Stimulated activated CD4-positive, alpha-beta T cell treated with anti-CD3 and anti-CD28 coated beads, Interleukin-12 subunit alpha, Interleukin-12 subunit beta, amount 100 ng/mL, for 48 hours (primary cell): ENCODE results near the gene MAN1C1.

ENCODE experiments used
- DNase-seq, 3 donors: peaks; one replicate each; pipeline ENCODE4 v3.0.0-alpha.2; 2020; ENCODE audit warnings: low read depth in 2 of 3, low spot score in 1 of 3

The MAN1C1 gene

DNA sequence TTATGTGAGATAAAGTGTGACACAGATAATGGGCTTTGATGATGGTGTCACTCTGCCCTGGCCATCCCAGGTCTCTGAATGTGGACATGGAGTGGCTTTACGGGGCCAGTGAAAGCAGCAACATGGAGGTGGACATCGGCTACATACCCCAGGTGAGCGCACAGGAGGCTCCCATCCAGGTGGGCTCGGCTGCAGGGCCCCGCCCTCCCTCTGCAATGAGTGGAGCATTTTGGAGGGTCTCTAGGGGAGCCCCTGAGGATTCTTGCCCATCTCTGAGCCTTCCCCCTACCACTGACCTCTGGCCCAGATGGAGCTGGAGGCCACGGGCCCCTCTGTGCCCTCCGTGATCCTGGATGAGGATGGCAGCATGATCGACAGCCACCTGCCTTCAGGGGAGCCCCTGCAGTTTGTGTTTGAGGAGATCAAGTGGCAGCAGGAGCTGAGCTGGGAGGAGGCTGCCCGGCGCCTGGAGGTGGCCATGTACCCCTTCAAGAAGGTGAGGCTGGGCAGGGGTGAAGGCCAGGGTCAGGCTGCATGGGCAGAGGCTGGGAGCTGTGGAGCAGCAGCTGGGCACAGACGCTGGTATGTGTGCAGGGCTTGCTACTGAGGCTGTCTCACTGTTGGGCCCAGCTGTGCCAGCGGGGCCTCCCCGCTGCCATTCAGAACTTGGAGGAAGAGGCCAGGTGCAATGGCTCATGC lies 194.9 kb downstream of the MAN1C1 start:
- DNase-seq = no peak

DNA sequence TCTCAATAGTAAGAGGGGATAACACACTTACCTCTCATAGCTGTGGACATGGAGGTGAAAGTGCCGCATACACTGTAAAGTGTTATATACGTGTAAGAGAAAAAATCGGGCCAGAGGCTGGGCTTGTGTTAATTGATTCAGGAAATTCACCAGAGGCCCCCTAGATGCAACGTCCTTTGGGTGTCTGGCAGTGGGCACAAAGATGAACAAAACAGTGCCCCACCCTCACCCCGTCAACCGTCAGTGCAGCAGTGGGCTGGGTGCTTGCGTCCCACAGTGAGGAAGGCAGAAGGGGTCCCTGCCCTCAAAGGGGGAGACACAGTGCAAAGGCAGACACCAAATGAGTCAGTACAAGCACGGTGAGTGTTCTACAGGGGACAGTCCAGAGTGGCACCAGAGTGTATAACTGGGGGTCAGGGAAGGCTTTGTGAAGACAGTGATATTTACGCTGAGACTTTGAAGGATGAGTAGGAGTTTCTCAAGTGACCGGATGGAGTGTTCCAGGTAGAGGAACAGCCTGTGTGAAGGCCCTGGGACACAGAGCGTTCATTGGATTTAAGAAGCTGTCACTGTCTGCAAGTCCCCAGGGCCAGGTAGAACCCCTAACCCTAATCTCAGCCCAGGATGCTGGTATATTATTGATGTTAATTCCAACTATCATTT lies 196.6 kb downstream of the MAN1C1 start:
- DNase-seq = no peak

DNA sequence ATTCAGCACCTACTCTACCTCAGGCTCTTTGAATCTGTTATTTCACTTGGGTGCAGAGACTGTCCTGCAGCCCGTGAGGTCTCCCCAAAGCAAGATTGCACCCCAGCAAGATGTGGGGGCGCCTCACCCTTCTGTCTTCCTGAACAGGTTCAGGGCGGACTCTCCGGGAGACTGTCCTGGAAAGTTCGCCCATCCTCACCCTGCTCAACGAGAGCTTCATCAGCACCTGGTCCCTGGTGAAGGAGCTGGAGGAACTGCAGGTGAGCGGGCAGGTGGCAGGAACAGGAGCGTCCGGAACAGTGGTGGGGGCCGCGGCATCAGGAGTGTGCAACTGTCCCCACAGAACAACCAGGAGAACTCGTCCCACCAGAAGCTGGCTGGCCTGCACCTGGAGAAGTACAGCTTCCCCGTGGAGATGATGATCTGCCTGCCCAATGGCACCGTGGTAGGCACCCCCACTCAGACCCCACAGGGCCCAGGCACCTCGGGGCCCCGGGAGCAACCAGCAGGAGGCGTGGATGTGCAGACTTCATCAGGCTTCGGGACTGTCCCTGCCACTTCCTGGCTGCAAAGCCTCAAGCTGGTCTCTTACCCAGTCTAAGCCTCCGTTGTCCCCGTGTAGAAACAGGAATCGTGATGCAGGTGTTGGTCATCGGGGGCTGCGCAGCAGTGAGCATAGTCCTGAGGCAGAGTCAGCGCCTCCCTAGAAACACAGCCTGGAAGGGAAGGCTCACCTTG lies 197.3 kb downstream of the MAN1C1 start:
- DNase-seq = no peak

DNA sequence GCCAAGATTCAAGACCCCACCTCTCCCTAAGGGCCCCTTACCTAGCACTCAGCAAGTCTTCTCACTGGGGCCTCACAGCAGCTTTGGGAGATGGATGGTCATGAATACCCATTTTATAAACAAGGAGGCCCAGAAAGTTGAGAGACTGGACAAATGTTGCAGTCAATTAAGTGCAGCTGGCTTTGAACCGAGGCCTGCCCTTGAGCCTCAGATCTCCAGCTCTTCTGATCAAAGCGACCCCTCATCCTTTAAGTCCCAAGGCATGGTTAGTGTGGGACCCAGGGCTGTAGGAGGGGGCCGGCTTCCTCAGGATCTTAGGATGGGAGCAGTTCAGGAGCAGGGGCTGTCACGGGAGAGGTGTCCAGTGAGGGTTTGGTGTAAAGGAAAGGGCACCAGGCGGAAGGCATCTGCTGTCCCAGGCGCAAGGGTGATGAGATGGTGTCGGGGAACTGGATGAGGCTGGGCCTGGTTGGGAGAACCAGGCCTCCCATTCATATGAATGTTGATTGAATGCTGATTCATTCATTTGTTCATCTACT lies 198.0 kb downstream of the MAN1C1 start:
- DNase-seq = no peak

DNA sequence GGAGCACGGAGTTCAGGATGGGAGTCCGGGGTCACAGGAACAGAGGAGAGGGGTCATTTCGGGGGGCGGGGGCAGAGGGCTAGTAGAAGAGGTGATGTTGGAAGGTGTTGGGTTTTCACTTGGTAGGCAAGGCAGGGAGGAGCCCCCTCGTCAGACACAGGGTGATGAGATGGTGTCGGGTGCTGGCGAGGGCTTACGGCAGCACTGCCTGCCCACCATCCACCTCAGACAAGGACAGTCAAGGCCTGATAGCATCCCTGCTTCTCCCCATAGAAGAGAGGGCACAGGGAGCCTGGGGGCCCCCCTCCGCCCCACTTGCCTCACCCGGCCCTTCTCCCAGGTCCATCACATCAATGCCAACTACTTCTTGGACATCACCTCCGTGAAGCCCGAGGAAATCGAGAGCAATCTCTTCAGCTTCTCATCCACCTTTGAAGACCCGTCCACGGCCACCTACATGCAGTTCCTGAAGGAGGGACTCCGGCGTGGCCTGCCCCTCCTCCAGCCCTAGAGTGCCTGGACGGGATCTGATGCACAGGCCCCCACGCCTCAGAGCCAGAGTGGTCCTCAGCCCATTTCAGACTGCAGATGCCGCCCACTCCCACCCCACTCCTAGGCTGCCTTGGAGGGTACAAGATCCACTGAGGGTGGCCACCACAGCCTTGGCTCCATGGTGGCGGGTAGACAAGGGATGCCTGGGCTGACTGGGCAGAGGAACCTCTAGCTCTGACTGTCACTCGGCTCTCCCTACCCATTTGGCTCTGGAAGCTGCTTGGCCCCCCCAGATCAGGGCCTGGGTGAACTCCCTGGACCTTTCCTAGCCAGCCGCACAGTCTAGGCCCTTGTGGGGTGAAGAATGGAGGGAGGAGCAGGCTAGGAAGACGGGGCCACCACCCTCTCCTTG lies 198.9 kb downstream of the MAN1C1 start:
- DNase-seq = no peak

DNA sequence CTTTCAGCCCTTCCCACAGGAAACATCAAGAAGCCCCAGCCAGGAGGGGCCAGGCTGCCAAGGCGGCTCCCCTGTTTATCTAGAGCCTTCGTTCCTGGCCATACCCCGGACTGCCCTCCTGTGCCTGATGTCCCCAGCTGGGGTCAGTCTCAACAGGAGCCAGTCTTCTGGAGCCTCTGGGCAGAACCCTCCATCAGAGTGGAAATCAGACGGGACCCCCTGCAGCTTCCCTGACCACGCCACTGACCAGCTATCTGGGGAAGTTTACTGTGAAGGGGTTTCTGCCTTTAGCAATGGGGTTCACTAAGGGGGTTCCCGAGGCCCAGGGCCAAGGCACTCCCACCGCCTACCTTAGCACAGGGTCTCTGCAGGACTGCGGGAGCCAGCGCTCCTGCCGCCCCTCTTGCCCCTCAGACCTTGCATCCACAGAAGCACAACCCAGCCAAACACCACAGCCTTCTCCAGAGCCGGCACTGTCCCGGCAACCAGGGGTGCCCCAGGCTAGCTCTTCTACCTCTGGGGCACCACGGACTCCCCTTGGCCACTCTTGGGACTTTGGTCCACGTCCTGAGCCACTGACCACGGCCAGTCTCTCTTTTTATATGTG lies 199.6 kb downstream of the MAN1C1 start:
- no peak for DNase-seq

DNA sequence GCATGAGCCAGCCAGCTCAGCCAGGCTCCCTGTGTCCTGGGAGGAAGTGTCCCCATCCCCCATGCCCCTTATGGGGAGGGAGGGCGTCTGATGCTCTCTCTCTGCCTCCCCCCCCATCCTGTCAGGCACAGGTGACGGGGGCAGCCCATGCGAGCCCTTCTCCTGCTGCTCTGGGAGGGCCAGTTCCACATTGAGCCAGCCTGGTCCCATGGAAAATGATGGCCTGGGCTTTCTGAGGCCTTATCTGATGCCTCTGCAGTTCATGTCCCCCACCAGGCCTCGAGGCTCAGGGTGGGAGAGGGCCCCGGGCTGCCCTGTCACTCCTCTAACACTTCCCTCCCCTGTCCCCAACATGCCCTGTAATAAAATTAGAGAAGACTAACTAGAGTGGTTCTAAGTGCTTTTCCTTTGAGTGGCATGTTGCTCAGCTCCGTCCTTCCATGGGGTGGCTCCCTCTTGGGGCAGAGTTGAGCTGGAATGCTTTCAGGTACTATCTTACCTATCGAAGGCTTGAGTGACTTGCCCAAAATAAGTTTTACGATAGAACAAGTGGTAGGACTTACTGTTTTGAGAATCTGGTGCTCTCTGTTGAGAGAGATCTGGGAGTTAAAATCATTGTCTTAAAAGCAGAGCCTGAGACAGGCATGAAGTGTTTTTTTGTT lies 201.4 kb downstream of the MAN1C1 start:
- DNase-seq = no peak

DNA sequence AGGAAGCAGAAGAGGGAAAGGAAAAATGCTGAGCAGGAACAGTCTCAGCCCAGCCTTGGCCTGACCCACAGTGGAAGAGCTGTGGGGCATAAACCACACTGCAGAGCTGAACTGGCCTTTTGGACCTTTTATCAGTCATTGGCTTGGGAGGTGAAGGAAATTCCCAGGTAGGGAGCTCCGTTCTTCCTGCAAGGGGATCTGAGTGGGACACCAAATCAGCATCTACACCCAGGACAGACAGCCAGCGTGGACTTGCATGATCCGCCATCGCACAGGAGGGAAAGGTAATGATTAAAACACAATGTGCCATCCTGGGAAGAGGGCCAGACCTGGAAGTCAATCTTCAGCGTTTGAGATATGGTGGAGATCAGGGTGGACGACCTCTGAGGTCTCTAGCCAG lies 202.0 kb downstream of the MAN1C1 start:
- DNase-seq = no peak

DNA sequence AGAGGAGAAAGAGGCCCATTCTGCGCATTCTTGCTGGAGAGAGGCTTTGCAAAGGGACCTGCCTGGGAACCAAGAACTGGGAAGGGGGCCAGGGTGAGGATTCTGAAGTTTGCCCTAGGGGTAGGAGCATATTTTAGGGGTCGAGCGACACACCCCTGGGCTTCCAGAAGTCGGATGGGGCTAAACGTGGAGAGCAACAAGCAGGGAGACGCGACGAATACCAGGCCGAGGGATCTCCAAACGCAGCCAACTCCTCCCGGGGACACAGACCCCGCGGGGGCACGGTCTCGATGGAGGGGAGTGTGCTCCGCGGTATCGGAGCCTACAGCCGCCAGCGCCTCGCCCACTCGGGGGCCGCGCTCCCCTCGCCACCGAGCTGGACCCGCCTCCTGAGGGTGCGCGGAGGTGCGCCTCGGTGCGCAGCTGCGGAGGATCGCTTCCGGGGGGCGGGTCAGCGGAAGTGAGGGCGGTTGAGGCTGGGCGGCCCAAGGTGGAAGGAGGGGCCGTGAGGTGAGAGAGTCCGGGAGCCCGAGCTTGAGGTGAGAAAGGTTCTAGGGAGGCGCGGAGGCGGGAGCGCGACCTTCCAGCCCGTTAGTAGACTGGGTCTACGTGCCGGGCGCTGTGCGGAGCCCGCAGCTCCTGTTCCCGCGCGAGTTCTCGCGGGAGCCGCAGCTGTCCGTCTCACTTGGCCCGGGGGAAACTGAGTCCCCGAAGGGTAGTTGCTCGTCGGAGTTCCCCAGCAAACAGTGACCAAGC lies 203.1 kb downstream of the MAN1C1 start, which contains the start of gene MTFR1L:
TSS of gene MTFR1L (plus strand) at position 464 of the 756 bp plus-strand sequence. CDS start 3,151 bp downstream, outside the sequence.
- peak; percentile 90 to 92 (median 91) for DNase-seq

DNA sequence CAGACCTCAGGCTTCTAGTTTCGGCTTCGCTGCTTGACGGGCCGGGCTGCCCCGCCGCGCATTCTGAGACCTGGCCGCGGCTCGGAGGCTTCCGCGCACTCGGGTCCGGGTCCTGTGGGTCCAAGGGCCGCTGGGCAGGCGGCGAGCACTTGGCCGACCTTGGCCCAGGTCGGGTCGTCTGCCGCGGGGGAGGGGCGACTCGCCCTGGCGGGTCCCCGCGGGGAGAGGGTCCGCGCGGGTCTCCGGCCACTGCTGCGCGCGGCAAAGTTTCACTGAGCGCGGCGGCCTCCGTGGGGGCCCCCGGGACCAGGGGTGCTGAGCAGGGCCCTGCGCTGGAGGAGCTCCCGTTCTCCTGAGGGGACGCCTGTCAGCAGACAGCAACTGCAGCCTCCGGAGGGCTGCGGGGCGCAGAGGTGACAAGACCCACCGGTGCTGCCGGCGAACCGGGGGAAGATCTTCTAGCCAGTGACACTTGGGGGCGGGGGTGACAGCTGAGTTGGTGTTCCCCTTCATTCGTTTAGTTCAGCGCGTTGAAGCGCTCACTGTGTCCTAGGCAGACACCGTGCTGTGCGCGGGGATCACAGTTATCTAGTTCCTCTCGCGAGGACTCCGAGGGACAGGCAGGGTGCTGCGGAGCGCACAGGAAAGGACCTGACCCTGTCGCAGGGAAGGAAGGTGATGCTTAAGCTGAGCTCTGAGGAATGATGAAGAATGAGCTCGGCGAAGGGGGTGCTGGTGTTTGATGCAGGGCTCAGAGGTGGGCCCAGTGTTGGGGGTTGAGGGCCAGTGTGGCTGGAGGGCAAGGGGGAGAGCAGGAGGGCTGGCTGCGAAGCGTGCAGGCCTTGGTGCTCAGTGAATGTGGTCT lies 203.9 kb downstream of the MAN1C1 start:
- DNase-seq = peak in 2 of 3 donors; percentile 56 to 58

DNA sequence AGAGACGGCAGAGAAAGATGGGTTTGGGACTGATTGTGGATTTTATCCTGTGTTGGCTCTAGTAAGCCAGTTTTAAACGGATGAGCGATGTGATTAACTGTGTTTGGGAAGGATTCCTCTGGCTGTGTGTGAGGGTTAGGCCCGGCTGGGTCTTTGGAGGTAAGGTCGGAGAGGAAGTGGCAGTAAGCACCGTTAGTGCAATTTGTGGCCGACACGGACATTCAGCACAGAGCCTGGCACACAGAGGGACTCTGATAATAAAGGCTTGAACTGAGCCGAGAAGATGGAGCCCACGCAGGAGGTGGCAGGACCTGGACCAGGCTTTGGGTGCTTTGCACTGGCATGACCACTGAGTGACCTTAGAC lies 204.5 kb downstream of the MAN1C1 start:
- DNase-seq = no peak

DNA sequence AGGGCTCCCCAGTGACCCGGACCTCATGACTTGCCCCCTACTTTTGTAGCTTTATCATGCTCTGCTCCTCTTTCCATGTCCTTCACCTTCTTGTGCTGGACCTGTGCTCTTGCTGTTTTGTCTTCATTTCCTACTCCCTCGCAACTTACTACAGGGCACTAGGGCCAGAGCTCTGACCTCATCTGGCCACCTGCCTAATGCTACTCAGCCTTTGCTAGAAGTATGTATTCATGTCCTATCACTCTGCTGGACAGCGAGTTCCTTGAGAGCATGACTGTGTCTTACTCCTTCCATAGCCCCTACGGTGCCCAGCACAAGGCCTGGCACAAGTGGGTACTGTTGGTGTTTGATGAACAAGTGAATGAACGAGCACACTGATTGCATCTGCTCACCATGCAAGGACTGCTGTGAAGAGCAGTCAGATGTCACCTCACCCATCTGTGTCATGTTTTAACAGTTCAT lies 205.1 kb downstream of the MAN1C1 start:
- DNase-seq = no peak

DNA sequence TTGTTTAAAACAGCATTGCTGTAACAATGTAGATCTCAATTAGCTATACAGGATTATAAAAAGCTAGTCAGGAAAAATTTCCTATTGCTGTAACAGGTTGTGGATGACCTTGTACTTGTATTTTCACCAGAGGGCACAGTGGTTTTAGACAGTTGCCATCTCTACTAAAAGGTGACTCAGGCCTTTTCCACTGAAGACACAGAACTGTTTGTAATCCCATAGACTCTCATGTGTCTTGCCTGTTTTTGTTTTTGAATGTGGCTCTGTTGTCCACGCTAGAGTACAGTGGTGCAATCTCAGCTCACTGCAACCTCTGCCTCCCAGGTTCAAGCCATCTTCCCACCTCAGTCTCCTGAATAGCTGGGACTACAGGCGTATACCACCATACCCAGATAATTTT lies 209.0 kb downstream of the MAN1C1 start:
- DNase-seq = no peak

DNA sequence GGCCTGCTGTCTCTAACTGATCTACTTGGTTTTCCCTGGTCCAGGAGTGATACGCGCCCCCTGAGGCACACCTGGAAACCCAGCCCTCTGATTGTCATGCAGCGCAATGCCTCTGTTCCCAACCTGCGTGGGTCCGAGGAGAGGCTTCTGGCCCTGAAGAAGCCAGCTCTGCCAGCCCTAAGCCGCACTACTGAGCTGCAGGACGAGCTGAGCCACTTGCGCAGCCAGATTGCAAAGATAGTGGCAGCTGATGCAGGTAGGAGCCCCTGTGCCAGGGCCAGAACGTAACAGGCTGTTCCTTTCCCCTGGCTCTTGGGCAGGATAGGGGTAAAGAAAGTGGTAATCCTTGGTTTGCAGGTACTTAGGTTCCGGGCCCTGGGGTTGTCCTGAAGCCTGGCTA lies 210.0 kb downstream of the MAN1C1 start:
- no peak for DNase-seq

DNA sequence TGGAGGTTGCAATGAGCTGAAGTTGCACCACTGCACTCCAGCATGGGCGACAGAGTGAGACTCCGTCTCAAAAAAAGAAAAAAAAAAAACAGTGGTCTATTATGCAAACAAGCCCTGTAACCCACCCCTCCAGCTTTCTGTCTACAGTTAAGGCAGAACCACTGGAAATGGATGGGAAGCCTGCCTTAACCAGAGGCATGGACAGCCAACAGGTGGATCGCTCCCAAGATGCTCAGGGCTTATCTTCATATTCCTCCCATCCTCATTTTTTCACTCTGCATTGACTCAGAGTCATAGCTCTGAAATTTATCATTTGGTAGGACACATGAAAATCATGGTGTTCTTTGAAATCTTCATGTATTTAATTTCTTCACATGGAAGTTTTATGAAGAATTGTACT lies 211.9 kb downstream of the MAN1C1 start:
- no peak for DNase-seq

DNA sequence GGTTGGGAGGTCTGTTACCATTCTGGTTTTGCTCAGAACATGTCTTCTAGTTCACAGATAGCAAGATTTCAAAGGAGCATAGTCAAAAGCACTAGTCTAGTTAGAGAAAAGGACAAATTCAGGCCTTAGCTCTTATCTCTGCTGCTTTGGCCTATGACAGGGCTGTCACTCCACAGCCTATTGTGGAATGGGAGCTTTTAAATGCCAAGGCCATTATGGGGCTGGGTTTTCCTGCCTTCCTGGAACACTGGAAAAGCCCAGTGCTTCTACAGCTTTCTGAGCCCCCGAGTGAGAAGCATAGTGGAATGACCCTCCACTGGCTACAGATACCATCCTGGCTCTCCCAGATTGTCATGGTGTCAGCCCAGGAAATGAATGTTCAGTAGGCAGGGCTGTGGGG lies 212.5 kb downstream of the MAN1C1 start:
- DNase-seq = no peak

DNA sequence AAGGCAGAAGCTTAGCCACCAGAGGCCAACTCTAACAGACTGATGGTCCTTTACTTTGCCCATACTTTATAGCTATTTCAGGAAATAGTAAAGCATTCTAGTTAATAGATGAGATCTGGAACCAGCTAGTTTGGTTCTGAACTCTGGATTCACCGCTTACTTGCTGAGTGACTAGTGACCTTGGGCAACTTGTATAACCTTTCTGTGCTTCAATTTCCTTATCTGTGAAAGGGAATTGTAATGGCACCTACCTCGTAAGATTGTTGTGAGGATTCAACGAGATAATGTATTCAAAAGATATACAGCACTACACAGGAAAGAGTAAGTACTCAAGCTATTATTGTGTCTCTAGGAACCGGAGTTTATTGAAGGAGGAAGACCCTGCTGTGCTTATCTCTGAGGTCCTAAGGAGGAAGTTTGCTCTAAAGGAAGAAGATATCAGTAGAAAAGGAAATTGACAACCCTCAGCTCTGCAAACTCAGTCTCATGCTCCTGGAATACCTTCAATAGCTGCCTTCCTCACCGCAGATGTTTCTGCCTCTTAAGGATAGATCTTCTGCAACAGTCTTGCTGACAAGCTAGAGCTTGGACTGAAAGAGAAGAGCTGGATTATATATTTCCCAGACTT lies 215.1 kb downstream of the MAN1C1 start:
- no peak for DNase-seq
